GM12865 (cell line): Measurements from ENCODE around the gene KLHDC3.

Experiments used
- DNase-seq: peaks from one replicate; pipeline ENCODE4 v3.0.0; 2010; ENCODE audit warnings: low read depth
- H3K4me3 ChIP-seq: 2 replicates; pipeline ENCODE4 v1.5.1; 2011; ENCODE audit warnings: mild to moderate bottlenecking, low read depth, low read length, control low read depth
- CTCF ChIP-seq: IDR thresholded peaks from 2 replicates; pipeline ENCODE4 v1.5.1; 2011; ENCODE audit warnings: low read length, control low read depth, low read depth, inconsistent platforms; ENCODE audit not compliant: insufficient read depth; ENCODE audit errors: missing control alignments

KLHDC3 gene

DNA sequence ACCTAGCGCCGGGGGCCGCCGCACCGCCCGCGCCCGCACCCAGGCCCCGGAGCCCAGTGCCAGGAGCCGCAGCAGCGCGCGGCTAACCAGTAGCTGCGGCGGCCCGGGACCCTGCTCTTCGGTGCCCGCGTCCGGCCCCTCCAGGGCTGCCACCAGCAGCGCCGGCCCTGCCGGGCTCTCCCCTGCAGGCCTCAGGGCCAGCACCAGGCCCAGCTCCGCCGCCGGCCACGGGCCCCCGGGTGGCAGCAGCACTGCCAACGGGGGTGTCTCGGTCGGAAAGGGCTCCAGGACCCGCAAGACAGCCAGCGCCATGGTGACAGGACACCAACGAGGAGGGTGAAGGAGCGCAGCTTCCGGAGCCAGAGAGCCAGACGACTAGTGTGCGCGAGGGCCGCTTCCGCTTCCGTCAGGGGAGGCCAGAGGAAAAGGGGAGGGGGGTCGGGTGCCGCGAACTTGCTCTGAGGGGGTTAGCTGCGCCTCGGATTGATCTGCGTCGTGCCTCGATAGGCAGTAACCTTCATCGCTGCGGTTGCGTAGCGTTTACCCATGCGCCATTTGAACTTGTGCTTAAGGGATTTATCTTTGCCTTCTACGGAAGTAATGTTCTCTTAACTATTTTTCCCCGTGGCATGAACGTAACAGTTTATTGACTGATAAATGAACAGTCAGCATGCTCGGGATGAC, 35.1 kb upstream of the KLHDC3 start, which contains the start of gene PEX6:
PEX6 (minus strand) TSS at position 343 of the 684 bp plus-strand sequence; CDS start at position 312, 31 bp downstream.
- H3K4me3 ChIP-seq, result peak within 1 kb of the TSS; percentile 85
- no peak for TF ChIP-seq CTCF
- peak; percentile 96 for DNase-seq

GRCh38 chr6:42979523-42980177, 34.4 kb upstream of the KLHDC3 start:
- H3K4me3 ChIP-seq, result peak overlapping the region; percentile 85
- no peak for DNase-seq
- no peak for TF ChIP-seq CTCF

DNA sequence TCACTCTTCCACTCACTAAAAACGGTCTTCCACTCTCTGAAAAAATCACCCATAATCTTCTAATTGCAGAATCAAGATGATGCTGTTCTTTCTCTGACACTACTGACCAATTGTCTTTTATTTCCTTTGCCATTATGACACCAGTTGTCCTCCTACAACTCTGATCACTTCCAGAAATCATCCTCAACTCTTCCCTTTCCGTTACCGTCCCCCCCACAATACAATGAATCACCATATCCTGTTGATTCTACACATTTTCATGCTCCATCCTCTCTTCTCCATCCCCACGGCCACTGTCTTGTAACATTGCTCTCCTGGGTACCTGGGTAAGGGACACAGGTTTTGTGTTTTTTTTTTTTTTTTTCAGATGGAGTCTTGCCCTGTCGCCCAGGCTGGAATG, 32.2 kb upstream of the KLHDC3 start:
- DNase-seq, result no peak
- no peak for TF ChIP-seq CTCF

GRCh38 chr6:42984001-42984923, 29.8 kb upstream of the KLHDC3 start, which contains the start of gene PPP2R5D:
Gene PPP2R5D, plus strand, starts transcription at chr6:42984570. Its CDS starts 108 bp downstream, at chr6:42984678.
- H3K4me3 ChIP-seq, result peak within 1 kb of the TSS; percentile 95
- no peak for TF ChIP-seq CTCF
- DNase-seq, result peak; percentile 99

More for the DNA sequence above, 32.2 kb upstream of the KLHDC3 start:
- H3K4me3 ChIP-seq, result no peak overlapping the region

DNA sequence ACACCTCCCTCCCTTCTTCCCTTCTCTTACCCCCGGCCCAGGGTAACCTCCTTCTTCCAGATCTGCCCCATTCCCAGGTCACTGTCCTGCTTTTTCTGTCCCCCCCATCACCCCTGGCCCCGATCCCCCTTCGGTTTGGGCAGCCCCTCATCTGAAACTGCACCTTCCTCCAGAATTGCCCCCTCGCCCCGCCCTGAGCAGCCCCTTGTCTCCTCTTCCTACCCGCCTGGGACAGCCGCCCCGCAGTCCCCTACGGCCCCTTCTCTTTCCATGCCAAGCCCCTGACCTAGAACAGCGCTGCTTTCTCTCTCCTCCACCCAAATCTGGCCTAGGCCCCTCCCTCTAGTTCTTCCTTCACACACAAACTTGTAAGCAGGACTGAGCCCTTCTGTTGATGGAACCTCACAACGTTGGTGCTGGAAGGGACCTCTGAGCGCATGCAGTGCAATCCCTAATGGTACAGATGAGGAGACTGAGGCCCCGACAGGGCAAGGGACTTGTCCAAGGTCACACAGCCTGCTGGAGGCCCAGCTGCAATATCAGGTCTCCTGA, 29.0 kb upstream of the KLHDC3 start:
- peak overlapping the region; percentile 95 for H3K4me3 ChIP-seq
- DNase-seq, result peak; percentile 30
- TF ChIP-seq CTCF, result no peak
